ENCODE measurements around the gene PSMB10. TPM values are rescaled to one million over a fixed set of nuclear protein-coding genes. Genes with fewer than 3 reads are reported as not detected.
A peak's percentile ranks its signal among the peaks of the same experiment; 100 is the strongest.

The PSMB10 gene
- total RNA-seq, 1 experiment from 2014 or later, result 26.9 TPM

DNA sequence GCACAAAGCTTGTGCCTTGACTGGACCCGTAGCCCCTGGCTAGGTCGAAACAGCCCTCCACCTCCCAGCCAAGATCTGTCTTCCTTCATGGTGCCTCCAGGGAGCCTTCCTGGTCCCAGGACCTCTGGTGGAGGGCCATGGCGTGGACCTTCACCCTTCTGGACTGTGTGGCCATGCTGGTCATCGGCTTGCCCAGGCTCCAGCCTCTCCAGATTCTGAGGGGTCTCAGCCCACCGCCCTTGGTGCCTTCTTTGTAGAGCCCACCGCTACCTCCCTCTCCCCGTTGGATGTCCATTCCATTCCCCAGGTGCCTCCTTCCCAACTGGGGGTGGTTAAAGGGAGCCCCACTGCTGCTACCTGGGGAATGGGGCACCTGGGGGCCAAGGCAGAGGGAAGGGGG lies 8.5 kb downstream of the PSMB10 start:
- H3K27ac Mint-ChIP-seq (ENCODE audit: unreplicated experiment), result no peak overlapping the region
- no peaks in the 10 kb centered on the region for H3K9me3 ChIP-seq
- ChIA-PET CTCF (interaction anchor here (0.8 to 2.3 kb wide), 3 partner anchors 14 to 111 kb away, joined by 3 to 9 read pairs (median 3); no protein-coding TSS in a partner anchor), POLR2A (no interaction called here)
- intact Hi-C loops (cut with micrococcal nuclease; ENCODE audit: unreplicated experiment), result loop anchor here (1.0 kb wide), 3 partner anchors 45 to 256 kb away; no protein-coding TSS in a partner anchor
- TF ChIP-seq, protein P1, sequence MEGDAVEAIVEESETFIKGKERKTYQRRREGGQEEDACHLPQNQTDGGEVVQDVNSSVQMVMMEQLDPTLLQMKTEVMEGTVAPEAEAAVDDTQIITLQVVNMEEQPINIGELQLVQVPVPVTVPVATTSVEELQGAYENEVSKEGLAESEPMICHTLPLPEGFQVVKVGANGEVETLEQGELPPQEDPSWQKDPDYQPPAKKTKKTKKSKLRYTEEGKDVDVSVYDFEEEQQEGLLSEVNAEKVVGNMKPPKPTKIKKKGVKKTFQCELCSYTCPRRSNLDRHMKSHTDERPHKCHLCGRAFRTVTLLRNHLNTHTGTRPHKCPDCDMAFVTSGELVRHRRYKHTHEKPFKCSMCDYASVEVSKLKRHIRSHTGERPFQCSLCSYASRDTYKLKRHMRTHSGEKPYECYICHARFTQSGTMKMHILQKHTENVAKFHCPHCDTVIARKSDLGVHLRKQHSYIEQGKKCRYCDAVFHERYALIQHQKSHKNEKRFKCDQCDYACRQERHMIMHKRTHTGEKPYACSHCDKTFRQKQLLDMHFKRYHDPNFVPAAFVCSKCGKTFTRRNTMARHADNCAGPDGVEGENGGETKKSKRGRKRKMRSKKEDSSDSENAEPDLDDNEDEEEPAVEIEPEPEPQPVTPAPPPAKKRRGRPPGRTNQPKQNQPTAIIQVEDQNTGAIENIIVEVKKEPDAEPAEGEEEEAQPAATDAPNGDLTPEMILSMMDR (IDR thresholded peaks at IDR 0.05; ENCODE audit: insufficient read depth in 1 of 2, low read depth in 1 of 2, low read length in 1 of 2, severe bottlenecking in 1 of 2, unreplicated experiment in 1 of 2), result no peak
- no peak overlapping the region for H3K4me3 ChIP-seq (ENCODE audit: low read depth, low read length)
- no TSS peak for BruUV-seq (replicated peaks)
- no peaks in the 10 kb centered on the region for H3K27me3 ChIP-seq (replicated peaks; ENCODE audit: control insufficient read depth, insufficient read depth, low read length)
- no peak for DNase-seq
- peaks cover 11% of the 10 kb centered on the region for H3K36me3 ChIP-seq (ENCODE audit: control insufficient read depth, insufficient read depth, low read length)
- no peaks in the 10 kb centered on the region for H3K9me3 Mint-ChIP-seq (ENCODE audit: unreplicated experiment)
- no peaks in the 10 kb centered on the region for H3K4me1 ChIP-seq
- no peaks in the 10 kb centered on the region for H3K4me1 Mint-ChIP-seq (ENCODE audit: low read depth, unreplicated experiment)
- H3K27me3 Mint-ChIP-seq (ENCODE audit: insufficient read depth, unreplicated experiment), result no peaks in the 10 kb centered on the region
- peaks cover 25% of the 10 kb centered on the region for H3K36me3 Mint-ChIP-seq (ENCODE audit: insufficient read depth, unreplicated experiment)
- no peak overlapping the region for H3K4me3 Mint-ChIP-seq (ENCODE audit: unreplicated experiment)

DNA sequence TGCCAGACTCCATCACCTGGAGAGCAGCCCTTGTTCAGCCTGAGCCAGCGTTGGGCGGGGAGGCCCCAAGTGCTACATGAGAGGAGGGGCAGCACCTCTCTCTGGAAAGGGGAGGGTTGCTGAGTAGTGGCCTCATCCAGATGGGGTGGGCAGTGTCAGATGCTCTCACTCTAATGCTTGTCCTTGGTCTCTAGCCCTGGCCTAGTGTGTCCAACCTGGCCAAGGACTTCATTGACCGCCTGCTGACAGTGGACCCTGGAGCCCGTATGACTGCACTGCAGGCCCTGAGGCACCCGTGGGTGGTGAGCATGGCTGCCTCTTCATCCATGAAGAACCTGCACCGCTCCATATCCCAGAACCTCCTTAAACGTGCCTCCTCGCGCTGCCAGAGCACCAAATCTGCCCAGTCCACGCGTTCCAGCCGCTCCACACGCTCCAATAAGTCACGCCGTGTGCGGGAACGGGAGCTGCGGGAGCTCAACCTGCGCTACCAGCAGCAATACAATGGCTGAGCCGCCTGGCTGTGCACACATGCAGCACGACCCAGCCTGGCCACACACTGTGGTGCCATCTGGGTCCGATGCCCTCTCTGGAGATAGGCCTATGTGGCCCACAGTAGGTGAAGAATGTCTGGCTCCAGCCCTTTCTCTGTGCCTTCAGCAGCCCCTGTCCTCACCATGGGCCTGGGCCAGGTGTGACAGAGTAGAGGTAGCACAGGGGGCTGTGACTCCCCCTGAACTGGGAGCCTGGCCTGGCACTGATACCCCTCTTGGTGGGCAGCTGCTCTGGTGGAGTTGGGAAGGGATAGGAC lies 9.3 kb downstream of the PSMB10 start:
- H3K4me1 ChIP-seq, result no peaks in the 10 kb centered on the region
- Mint-ChIP-seq H3K4me3 (ENCODE audit: unreplicated experiment) (no peak overlapping the region), H3K9me3 (ENCODE audit: unreplicated experiment) (no peaks in the 10 kb centered on the region), H3K27ac (ENCODE audit: unreplicated experiment) (no peak overlapping the region), H3K4me1 (ENCODE audit: low read depth, unreplicated experiment) (no peaks in the 10 kb centered on the region), H3K36me3 (ENCODE audit: insufficient read depth, unreplicated experiment) (peaks cover 22% of the 10 kb centered on the region), H3K27me3 (ENCODE audit: insufficient read depth, unreplicated experiment) (no peaks in the 10 kb centered on the region)
- H3K27me3 ChIP-seq (replicated peaks; ENCODE audit: control insufficient read depth, insufficient read depth, low read length), result no peaks in the 10 kb centered on the region
- no peaks in the 10 kb centered on the region for H3K9me3 ChIP-seq
- peaks cover 11% of the 10 kb centered on the region for H3K36me3 ChIP-seq (ENCODE audit: control insufficient read depth, insufficient read depth, low read length)
- TF ChIP-seq, protein P1 (IDR thresholded peaks at IDR 0.05; ENCODE audit: insufficient read depth in 1 of 2, low read depth in 1 of 2, low read length in 1 of 2, severe bottlenecking in 1 of 2, unreplicated experiment in 1 of 2), result no peak
- H3K4me3 ChIP-seq (ENCODE audit: low read depth, low read length), result no peak overlapping the region
- intact Hi-C loops (cut with micrococcal nuclease; ENCODE audit: unreplicated experiment), result no loop called here
- BruUV-seq (replicated peaks), result no TSS peak
- POLR2A ChIA-PET, result no interaction called here
- CTCF ChIA-PET, result interaction anchor here (1.9 kb wide), 1 partner anchor 111 kb away, joined by 7 read pairs; no protein-coding TSS in a partner anchor
- DNase-seq, result no peak

- Mint-ChIP-seq H3K4me1 (ENCODE audit: low read depth, unreplicated experiment) (no peaks in the 10 kb centered on the region), H3K27ac (ENCODE audit: unreplicated experiment) (no peak overlapping the region), H3K9me3 (ENCODE audit: unreplicated experiment) (no peaks in the 10 kb centered on the region), H3K27me3 (ENCODE audit: insufficient read depth, unreplicated experiment) (no peaks in the 10 kb centered on the region), H3K4me3 (ENCODE audit: unreplicated experiment) (no peak overlapping the region), H3K36me3 (ENCODE audit: insufficient read depth, unreplicated experiment) (peaks cover 13% of the 10 kb centered on the region)
- Histone ChIP-seq H3K36me3 (ENCODE audit: control insufficient read depth, insufficient read depth, low read length) (peaks cover 11% of the 10 kb centered on the region), H3K4me1 (no peaks in the 10 kb centered on the region), H3K9me3 (no peaks in the 10 kb centered on the region), H3K27me3 (replicated peaks; ENCODE audit: control insufficient read depth, insufficient read depth, low read length) (no peaks in the 10 kb centered on the region), H3K4me3 (ENCODE audit: low read depth, low read length) (no peak overlapping the region)
- intact Hi-C loops (cut with micrococcal nuclease; ENCODE audit: unreplicated experiment), result no loop called here
- no peak for DNase-seq
- TF ChIP-seq, protein P1 (IDR thresholded peaks at IDR 0.05; ENCODE audit: insufficient read depth in 1 of 2, low read depth in 1 of 2, low read length in 1 of 2, severe bottlenecking in 1 of 2, unreplicated experiment in 1 of 2), result peak in 1 of 2 experiments; percentile 37
- ChIA-PET CTCF (interaction anchor here (1.9 kb wide), 1 partner anchor 110 kb away, joined by 7 read pairs; no protein-coding TSS in a partner anchor), POLR2A (interaction anchor here (0.8 kb wide), 1 partner anchor 9 kb away, joined by 3 read pairs; no protein-coding TSS in a partner anchor)
- BruUV-seq (replicated peaks), result no TSS peak
These were observed 10.4 kb downstream of the PSMB10 start for GRCh38 chr16:67926181-67926750.

All from Caco-2 (cell line).